Measurements from ENCODE around the gene SH3GL1.

GRCh38 chr19:4327252-4327876 is 73.0 kb downstream of the SH3GL1 start:
- TF ChIP-seq CTCF (IDR thresholded peaks at IDR 0.05) (no peak), EP300 (IDR thresholded peaks at IDR 0.05; ENCODE audit: low read depth) (no peak), POLR2A (IDR thresholded peaks at IDR 0.05) (no peak)
